ENCODE data around the gene TMED4. TPM values are rescaled to one million over a fixed set of nuclear protein-coding genes. Genes with fewer than 3 reads are reported as not detected.

Gene TMED4
- total and polyA plus RNA-seq, 4 donors: 46.4 to 106 (median 66.7) TPM

GRCh38 chr7:44533301-44534055 is 48.6 kb downstream of the TMED4 start:
- no peak overlapping the region for H3K4me3 ChIP-seq
- peaks cover 0 to 15% (median 0%) of the 10 kb centered on the region in 5 donors for H3K4me1 ChIP-seq (ENCODE audit: control insufficient read depth in 5 of 5, insufficient read depth in 5 of 5, low read length in 5 of 5)
- H3K27ac ChIP-seq (ENCODE audit: low read depth in 1 of 2, low read length in 1 of 2): no peak overlapping the region
- WGBS, 2 donors: 81 to 83% methylated on average over 8 of the region's 8 CpGs
- DNase-seq (peak in 1 of 3 donors; percentile 3), ATAC-seq (ENCODE audit: insufficient read depth, low FRiP score) (no peak)
- H3K9ac ChIP-seq (ENCODE audit: insufficient read depth in 1 of 2, low read length in 2 of 2): no peak overlapping the region
- TF ChIP-seq CTCF (IDR thresholded peaks at IDR 0.05; ENCODE audit: control extremely low read depth, extremely low read depth): no peak
- H3K9me3 ChIP-seq (ENCODE audit: control insufficient read depth in 4 of 4, insufficient read depth in 3 of 4, low read length in 3 of 4): no peaks in the 10 kb centered on the region
- H3K27me3 ChIP-seq (ENCODE audit: control insufficient read depth in 3 of 3, insufficient read depth in 3 of 3, low read length in 2 of 3): no peaks in the 10 kb centered on the region
- no peaks in the 10 kb centered on the region for H3K36me3 ChIP-seq (ENCODE audit: control insufficient read depth in 4 of 4, insufficient read depth in 4 of 4, low read length in 4 of 4)

GRCh38 chr7:44531421-44532380 is 50.3 kb downstream of the TMED4 start:
- ATAC-seq (ENCODE audit: insufficient read depth, low FRiP score) (no peak), DNase-seq (no peak)
- Histone ChIP-seq H3K27me3 (ENCODE audit: control insufficient read depth in 3 of 3, insufficient read depth in 3 of 3, low read length in 2 of 3) (no peaks in the 10 kb centered on the region), H3K9ac (ENCODE audit: insufficient read depth in 1 of 2, low read length in 2 of 2) (no peak overlapping the region), H3K4me3 (no peak overlapping the region), H3K27ac (ENCODE audit: low read depth in 1 of 2, low read length in 1 of 2) (no peak overlapping the region), H3K36me3 (ENCODE audit: control insufficient read depth in 4 of 4, insufficient read depth in 4 of 4, low read length in 4 of 4) (no peaks in the 10 kb centered on the region), H3K9me3 (ENCODE audit: control insufficient read depth in 4 of 4, insufficient read depth in 3 of 4, low read length in 3 of 4) (peaks cover 0 to 6% (median 0%) of the 10 kb centered on the region in 4 donors), H3K4me1 (ENCODE audit: control insufficient read depth in 5 of 5, insufficient read depth in 5 of 5, low read length in 5 of 5) (peaks cover 0 to 15% (median 0%) of the 10 kb centered on the region in 5 donors)
- WGBS, 2 donors: 86 to 89% methylated on average over 17 of the region's 17 CpGs
- no peak for TF ChIP-seq CTCF (IDR thresholded peaks at IDR 0.05; ENCODE audit: control extremely low read depth, extremely low read depth)

GRCh38 chr7:44530990-44531389 is 51.0 kb downstream of the TMED4 start:
- Histone ChIP-seq H3K4me3 (no peak overlapping the region), H3K36me3 (ENCODE audit: control insufficient read depth in 4 of 4, insufficient read depth in 4 of 4, low read length in 4 of 4) (no peaks in the 10 kb centered on the region), H3K27me3 (ENCODE audit: control insufficient read depth in 3 of 3, insufficient read depth in 3 of 3, low read length in 2 of 3) (no peaks in the 10 kb centered on the region), H3K27ac (ENCODE audit: low read depth in 1 of 2, low read length in 1 of 2) (no peak overlapping the region), H3K4me1 (ENCODE audit: control insufficient read depth in 5 of 5, insufficient read depth in 5 of 5, low read length in 5 of 5) (peaks cover 0 to 15% (median 0%) of the 10 kb centered on the region in 5 donors), H3K9ac (ENCODE audit: insufficient read depth in 1 of 2, low read length in 2 of 2) (no peak overlapping the region), H3K9me3 (ENCODE audit: control insufficient read depth in 4 of 4, insufficient read depth in 3 of 4, low read length in 3 of 4) (peaks cover 0 to 9% (median 0%) of the 10 kb centered on the region in 4 donors)
- ATAC-seq (ENCODE audit: insufficient read depth, low FRiP score) (no peak), DNase-seq (no peak)
- TF ChIP-seq CTCF (IDR thresholded peaks at IDR 0.05; ENCODE audit: control extremely low read depth, extremely low read depth): no peak
- WGBS, 2 donors: 71 to 79% methylated on average over 10 of the region's 10 CpGs

Other genes with a start within 250 kb of the TMED4 start
- 10 to 100 TPM; 78.0 to 91.0 TPM for gene NUDCD3, start 91.6 kb downstream of the TMED4 start, total RNA-seq
- 10 to 100 TPM; 24.8 to 26.8 TPM for gene NUDCD3, start 91.6 kb downstream of the TMED4 start, polyA plus RNA-seq
- under 1 TPM; 0.03 to 0.48 TPM for gene NPC1L1, start 40.9 kb downstream of the TMED4 start, total RNA-seq
- gene NPC1L1, start 40.9 kb downstream of the TMED4 start, polyA plus RNA-seq: under 1 TPM; 0.01 to 0.02 TPM
- gene DDX56, start 8.3 kb downstream of the TMED4 start, total RNA-seq: 10 to 100 TPM; 49.8 to 67.5 TPM
- 10 to 100 TPM; 45.9 to 66.5 TPM for gene DDX56, start 8.3 kb downstream of the TMED4 start, polyA plus RNA-seq
- gene OGDH, start 24.4 kb upstream of the TMED4 start, total RNA-seq: 100 to 1,000 TPM in 1 of 2 donors, 10 to 100 TPM in 1; 54.6 to 142 TPM
- gene OGDH, start 24.4 kb upstream of the TMED4 start, polyA plus RNA-seq: 10 to 100 TPM; 39.0 to 65.2 TPM
- 100 to 1,000 TPM in 1 of 2 donors, 10 to 100 TPM in 1; 26.2 to 103 TPM for gene ZMIZ2, start 166.6 kb upstream of the TMED4 start, total RNA-seq
- gene ZMIZ2, start 166.6 kb upstream of the TMED4 start, polyA plus RNA-seq: 10 to 100 TPM; 49.0 to 58.5 TPM
- 1,000 to 10,000 TPM; 1,416 to 1,610 TPM for gene PPIA, start 214.4 kb upstream of the TMED4 start, total RNA-seq
- gene PPIA, start 214.4 kb upstream of the TMED4 start, polyA plus RNA-seq: 1,000 to 10,000 TPM; 3,319 to 5,113 TPM